Activated T-helper 1 cell treated with anti-CD3 and anti-CD28 coated beads, Interleukin-12 subunit alpha, Interleukin-12 subunit beta, Interleukin-2, Interleukin-4 antibody, amounts not matched to agents 30 ng/mL and 10 ng/mL and 1 ng/mL, durations not matched to agents 14 hours and 24 hours and 36 hours (primary cell): Measurements from ENCODE around the gene DAPP1. TPM values are rescaled to one million over a fixed set of nuclear protein-coding genes. Genes with fewer than 3 reads are reported as not detected.

ENCODE experiments used
- DNase-seq: peaks from one replicate; pipeline ENCODE4 v3.0.0; 2021; ENCODE audit warnings: low spot score
- H3K27ac Mint-ChIP-seq: one replicate; pipeline ENCODE4 v1.8.0; 2021; ENCODE audit warnings: mild to moderate bottlenecking, mixed read lengths
- H3K27me3 Mint-ChIP-seq: one replicate; pipeline ENCODE4 v1.8.0; 2022; ENCODE audit warnings: mild to moderate bottlenecking, moderate library complexity, mixed read lengths; ENCODE audit not compliant: insufficient read depth
- H3K36me3 Mint-ChIP-seq: one replicate; pipeline ENCODE4 v1.8.0; 2021; ENCODE audit warnings: low read depth, mixed read lengths
- H3K4me1 Mint-ChIP-seq: one replicate; pipeline ENCODE4 v1.8.0; 2021; ENCODE audit warnings: low read depth, mixed read lengths
- H3K4me3 Mint-ChIP-seq: one replicate; pipeline ENCODE4 v1.8.0; 2021; ENCODE audit warnings: mild to moderate bottlenecking, moderate library complexity, mixed read lengths
- H3K9me3 Mint-ChIP-seq: one replicate; pipeline ENCODE4 v1.8.0; 2021; ENCODE audit warnings: mixed read lengths
- intact Hi-C: fragments of 100-400 bp; cut with micrococcal nuclease; formaldehyde crosslinking; loops from one replicate; pipeline ENCODE4 v1.15.1; 2024
- total RNA-seq: library from RNA; stranded (reverse); gene quantifications from 2 replicates; pipeline ENCODE4 v1.2.3, GENCODE V29; 2022

DAPP1 gene
- total RNA-seq, 1 donor from 2014 or later: 40.2 TPM

GRCh38 chr4:99845708-99846469 is 29.3 kb downstream of the DAPP1 start:
- no peak for DNase-seq
- Mint-ChIP-seq H3K4me1 (peaks cover 83% of the 10 kb centered on the region), H3K9me3 (no peaks in the 10 kb centered on the region), H3K36me3 (peaks cover 39% of the 10 kb centered on the region), H3K27me3 (no peaks in the 10 kb centered on the region), H3K27ac (peak overlapping the region; percentile 87), H3K4me3 (peak overlapping the region; percentile 61)
- intact Hi-C loops: loop anchor here (2.0 to 5.0 kb wide), 5 partner anchors 39 to 1244 kb away; no protein-coding TSS in a partner anchor

GRCh38 chr4:99846891-99847290 is 30.3 kb downstream of the DAPP1 start:
- Mint-ChIP-seq H3K4me3 (peak overlapping the region; percentile 59), H3K9me3 (no peaks in the 10 kb centered on the region), H3K36me3 (peaks cover 30% of the 10 kb centered on the region), H3K27me3 (no peaks in the 10 kb centered on the region), H3K27ac (peak overlapping the region; percentile 95), H3K4me1 (peaks cover 83% of the 10 kb centered on the region)
- intact Hi-C loops: loop anchor here (1.0 to 5.0 kb wide), 9 partner anchors 9 to 1245 kb away; partner anchors contain the start of gene DAPP1
- no peak for DNase-seq

GRCh38 chr4:99847362-99847976 is 30.8 kb downstream of the DAPP1 start:
- H3K4me1 Mint-ChIP-seq: peaks cover 83% of the 10 kb centered on the region
- H3K9me3 Mint-ChIP-seq: no peaks in the 10 kb centered on the region
- DNase-seq: no peak
- H3K27ac Mint-ChIP-seq: peak overlapping the region; percentile 95
- H3K27me3 Mint-ChIP-seq: no peaks in the 10 kb centered on the region
- H3K4me3 Mint-ChIP-seq: peak overlapping the region; percentile 59
- peaks cover 25% of the 10 kb centered on the region for H3K36me3 Mint-ChIP-seq
- intact Hi-C loops: loop anchor here (1.0 to 5.0 kb wide), 9 partner anchors 9 to 1245 kb away; partner anchors contain the start of gene DAPP1

- Mint-ChIP-seq H3K27ac (peak overlapping the region; percentile 95), H3K9me3 (no peaks in the 10 kb centered on the region), H3K27me3 (no peaks in the 10 kb centered on the region), H3K4me3 (peak overlapping the region; percentile 65), H3K4me1 (peaks cover 88% of the 10 kb centered on the region), H3K36me3 (peaks cover 29% of the 10 kb centered on the region)
- DNase-seq: no peak
- intact Hi-C loops: loop anchor here (2.0 to 5.0 kb wide), 4 partner anchors 46 to 1246 kb away; partner anchors contain the start of gene LAMTOR3
These were observed 32.0 kb downstream of the DAPP1 start for GRCh38 chr4:99848591-99849001.

GRCh38 chr4:99852199-99852749 is 35.6 kb downstream of the DAPP1 start:
- no peaks in the 10 kb centered on the region for H3K27me3 Mint-ChIP-seq
- intact Hi-C loops: loop anchor here (1.0 to 5.0 kb wide), 6 partner anchors 9 to 1565 kb away; no protein-coding TSS in a partner anchor
- peak overlapping the region; percentile 67 for H3K4me3 Mint-ChIP-seq
- H3K4me1 Mint-ChIP-seq: peaks cover 88% of the 10 kb centered on the region
- peaks cover 45% of the 10 kb centered on the region for H3K36me3 Mint-ChIP-seq
- no peak for DNase-seq
- peak overlapping the region; percentile 95 for H3K27ac Mint-ChIP-seq
- H3K9me3 Mint-ChIP-seq: no peaks in the 10 kb centered on the region

- intact Hi-C loops: loop anchor here (2.0 to 5.0 kb wide), 5 partner anchors 229 to 1564 kb away; no protein-coding TSS in a partner anchor
These were observed 36.6 kb downstream of the DAPP1 start for GRCh38 chr4:99853190-99853589.

GRCh38 chr4:99853999-99854398 is 37.4 kb downstream of the DAPP1 start:
- H3K27me3 Mint-ChIP-seq: no peaks in the 10 kb centered on the region
- H3K4me1 Mint-ChIP-seq: peaks cover 84% of the 10 kb centered on the region
- H3K27ac Mint-ChIP-seq: peak overlapping the region; percentile 71
- no peak overlapping the region for H3K4me3 Mint-ChIP-seq
- H3K9me3 Mint-ChIP-seq: no peaks in the 10 kb centered on the region
- intact Hi-C loops: loop anchor here (2.0 to 5.0 kb wide), 5 partner anchors 228 to 1563 kb away; no protein-coding TSS in a partner anchor
- peaks cover 46% of the 10 kb centered on the region for H3K36me3 Mint-ChIP-seq
- DNase-seq: no peak

More at GRCh38 chr4:99853190-99853589, 36.6 kb downstream of the DAPP1 start:
- no peaks in the 10 kb centered on the region for H3K27me3 Mint-ChIP-seq
- peaks cover 48% of the 10 kb centered on the region for H3K36me3 Mint-ChIP-seq
- no peak for DNase-seq
- peak overlapping the region; percentile 22 for H3K27ac Mint-ChIP-seq
- H3K4me3 Mint-ChIP-seq: peak overlapping the region; percentile 6
- H3K4me1 Mint-ChIP-seq: peaks cover 88% of the 10 kb centered on the region
- no peaks in the 10 kb centered on the region for H3K9me3 Mint-ChIP-seq

GRCh38 chr4:99855678-99856077 is 39.1 kb downstream of the DAPP1 start:
- Mint-ChIP-seq H3K4me3 (peak overlapping the region; percentile 59), H3K36me3 (peaks cover 47% of the 10 kb centered on the region), H3K4me1 (peaks cover 86% of the 10 kb centered on the region), H3K9me3 (no peaks in the 10 kb centered on the region), H3K27me3 (no peaks in the 10 kb centered on the region), H3K27ac (peak overlapping the region; percentile 71)
- intact Hi-C loops: loop anchor here (1.0 kb wide), 2 partner anchors 8 to 13 kb away; no protein-coding TSS in a partner anchor
- DNase-seq: no peak

- H3K36me3 Mint-ChIP-seq: peaks cover 44% of the 10 kb centered on the region
- intact Hi-C loops: loop anchor here (1.0 kb wide), 2 partner anchors 9 to 12 kb away; no protein-coding TSS in a partner anchor
- H3K9me3 Mint-ChIP-seq: no peaks in the 10 kb centered on the region
- no peaks in the 10 kb centered on the region for H3K27me3 Mint-ChIP-seq
- peak overlapping the region; percentile 96 for H3K27ac Mint-ChIP-seq
- H3K4me1 Mint-ChIP-seq: peaks cover 86% of the 10 kb centered on the region
- peak overlapping the region; percentile 51 for H3K4me3 Mint-ChIP-seq
- DNase-seq: peak; percentile 32
These were observed 39.5 kb downstream of the DAPP1 start for GRCh38 chr4:99856166-99856565.

GRCh38 chr4:99857307-99857706 is 40.7 kb downstream of the DAPP1 start:
- peaks cover 44% of the 10 kb centered on the region for H3K36me3 Mint-ChIP-seq
- peaks cover 88% of the 10 kb centered on the region for H3K4me1 Mint-ChIP-seq
- DNase-seq: no peak
- no peaks in the 10 kb centered on the region for H3K9me3 Mint-ChIP-seq
- H3K27ac Mint-ChIP-seq: peak overlapping the region; percentile 96
- no peaks in the 10 kb centered on the region for H3K27me3 Mint-ChIP-seq
- no peak overlapping the region for H3K4me3 Mint-ChIP-seq
- intact Hi-C loops: no loop called here

GRCh38 chr4:99859618-99860017 is 43.0 kb downstream of the DAPP1 start:
- Mint-ChIP-seq H3K27me3 (no peaks in the 10 kb centered on the region), H3K4me1 (peaks cover 71% of the 10 kb centered on the region), H3K27ac (peak overlapping the region; percentile 36), H3K4me3 (no peak overlapping the region), H3K36me3 (peaks cover 32% of the 10 kb centered on the region), H3K9me3 (no peaks in the 10 kb centered on the region)
- no peak for DNase-seq
- intact Hi-C loops: no loop called here

GRCh38 chr4:99860521-99860920 is 43.9 kb downstream of the DAPP1 start:
- H3K27ac Mint-ChIP-seq: no peak overlapping the region
- H3K27me3 Mint-ChIP-seq: no peaks in the 10 kb centered on the region
- H3K9me3 Mint-ChIP-seq: no peaks in the 10 kb centered on the region
- DNase-seq: no peak
- intact Hi-C loops: no loop called here
- peaks cover 67% of the 10 kb centered on the region for H3K4me1 Mint-ChIP-seq
- H3K36me3 Mint-ChIP-seq: peaks cover 31% of the 10 kb centered on the region
- no peak overlapping the region for H3K4me3 Mint-ChIP-seq
